SK-N-SH treated with all-trans-retinoic acid at 6 μM for 48 hours (cell line): ENCODE results near the gene KLHL40.

Source experiments
- ARNTL ChIP-seq: fragments of 450-650 bp; formaldehyde crosslinking; IDR thresholded peaks from 2 replicates; pipeline ENCODE4 v1.5.0; 2020; ENCODE audit warnings: low read depth, mild to moderate bottlenecking, moderate library complexity, borderline replicate concordance
- CREB5 ChIP-seq: fragments of 250-450 bp; sonication (Bioruptor Pico); IDR thresholded peaks from 2 replicates; pipeline ENCODE4 v1.5.1; 2020; ENCODE audit warnings: low read depth, mild to moderate bottlenecking, moderate library complexity
- ESRRG ChIP-seq: fragments of 250-450 bp; sonication (Bioruptor Pico); IDR thresholded peaks from 2 replicates; pipeline ENCODE4 v1.6.1; 2021; ENCODE audit warnings: mild to moderate bottlenecking
- OSR1 ChIP-seq: fragments of 250-450 bp; sonication (Bioruptor Pico); IDR thresholded peaks from 2 replicates; pipeline ENCODE4 v1.8.0; 2022; ENCODE audit warnings: moderate library complexity, mild to moderate bottlenecking, inconsistent platforms
- PATZ1 ChIP-seq: fragments of 250-450 bp; sonication (Bioruptor Pico); IDR thresholded peaks from 2 replicates; pipeline ENCODE4 v1.8.0; 2020; ENCODE audit warnings: mild to moderate bottlenecking, moderate library complexity, borderline replicate concordance
- ZFP3 ChIP-seq: fragments of 250-450 bp; sonication (Bioruptor Pico); IDR thresholded peaks from 2 replicates; pipeline ENCODE4 v1.5.0; 2020; ENCODE audit warnings: mild to moderate bottlenecking, moderate library complexity
- ZFP30 ChIP-seq: fragments of 450-650 bp; formaldehyde crosslinking; IDR thresholded peaks from 2 replicates; pipeline ENCODE4 v1.5.0; 2022; ENCODE audit warnings: mild to moderate bottlenecking, moderate library complexity

GRCh38 chr3:42658771-42659390 is 26.5 kb upstream of the KLHL40 start:
- TF ChIP-seq CREB5 (CRISPR knock-in tag) (no peak), ZFP30 (CRISPR knock-in tag) (no peak), ARNTL (CRISPR knock-in tag) (no peak), ZFP3 (no peak), OSR1 (CRISPR knock-in tag) (no peak), PATZ1 (CRISPR knock-in tag) (no peak), ESRRG (CRISPR knock-in tag) (no peak)
